ENCODE results near the gene JUP.
"Not testable (repeated sequence)": the region's sequence is repeated elsewhere in the genome, so short reads cannot be mapped to it uniquely, and the experiment has no call there.

The JUP gene

GRCh38 chr17:41777574-41778188 lies 8.8 kb downstream of the JUP start:
- peak; percentile 91 for DNase-seq

- no peak for DNase-seq
These were observed 9.3 kb downstream of the JUP start for GRCh38 chr17:41777157-41777573.

DNA sequence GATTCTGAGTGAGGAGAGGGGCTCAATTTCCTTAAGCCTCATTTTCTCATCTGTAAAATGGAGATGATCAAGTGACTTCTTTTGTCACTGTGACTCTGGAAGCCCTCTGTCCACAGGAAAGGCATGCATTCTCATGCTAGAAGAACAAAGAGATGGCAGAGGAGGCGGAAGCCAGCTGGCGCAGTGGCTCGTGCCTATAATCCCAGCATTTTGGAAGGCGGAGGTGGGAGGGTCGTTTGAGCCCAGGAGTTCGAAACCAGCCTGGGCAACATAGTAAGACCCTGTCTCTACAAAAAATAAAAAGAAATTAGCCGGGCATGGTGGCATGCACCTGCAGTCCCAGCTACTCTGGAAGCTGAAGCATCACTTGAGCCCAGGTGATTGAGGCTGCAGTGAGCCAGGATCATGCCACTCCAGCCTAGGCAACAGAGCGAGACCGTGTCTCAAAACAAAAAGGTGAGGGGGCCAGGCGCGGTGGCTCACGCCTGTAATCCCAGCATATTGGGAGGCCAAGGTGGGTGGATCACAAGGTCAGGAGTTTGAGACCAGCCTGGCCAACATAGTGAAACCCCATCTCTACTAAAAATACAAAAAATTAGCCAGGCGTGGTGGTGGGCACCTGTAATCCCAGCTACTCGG lies 10.1 kb downstream of the JUP start:
- DNase-seq, result not testable (repeated sequence)

DNA sequence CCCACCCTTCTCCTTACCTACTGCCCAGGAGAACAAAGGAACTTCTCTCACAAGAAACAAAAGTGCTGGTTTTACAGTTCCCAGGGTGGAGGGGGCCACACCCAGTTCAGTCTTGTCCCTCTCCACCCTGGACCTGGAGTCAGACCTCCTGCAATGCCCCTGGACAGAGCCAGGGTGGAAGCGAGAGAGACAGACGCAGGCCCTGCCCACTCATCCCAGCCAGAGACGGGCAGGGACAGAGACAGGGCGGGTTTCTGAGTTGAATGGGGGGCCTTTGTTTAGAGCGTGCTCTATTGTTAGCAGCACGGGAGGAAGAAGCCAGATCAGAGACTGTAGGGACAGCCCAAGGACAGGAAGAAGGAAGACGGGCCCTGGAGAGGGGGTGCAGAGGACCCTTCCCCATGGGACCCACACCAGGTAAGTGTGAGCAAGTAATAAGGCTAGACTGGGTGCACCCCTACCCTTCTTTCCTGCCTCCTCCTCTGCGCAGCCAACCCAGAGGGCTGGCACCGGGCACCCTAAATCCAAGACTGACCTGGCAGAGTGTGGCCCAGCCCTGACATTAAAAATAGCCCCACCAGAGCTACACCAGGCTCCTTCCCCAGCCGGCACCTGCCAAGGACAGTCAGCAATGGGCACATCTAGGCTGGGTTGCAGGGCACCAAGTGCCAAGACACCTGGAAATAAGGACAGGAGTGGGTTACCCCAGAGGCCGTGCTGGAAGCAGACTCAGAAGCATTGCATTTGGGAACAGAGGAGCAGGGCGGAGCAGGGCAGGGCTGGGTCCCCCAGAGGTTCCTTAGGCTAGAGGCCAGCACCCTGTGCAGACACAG lies 10.9 kb downstream of the JUP start:
- no peak for DNase-seq

GRCh38 chr17:41773731-41774193 lies 12.7 kb downstream of the JUP start:
- DNase-seq, result no peak

DNA sequence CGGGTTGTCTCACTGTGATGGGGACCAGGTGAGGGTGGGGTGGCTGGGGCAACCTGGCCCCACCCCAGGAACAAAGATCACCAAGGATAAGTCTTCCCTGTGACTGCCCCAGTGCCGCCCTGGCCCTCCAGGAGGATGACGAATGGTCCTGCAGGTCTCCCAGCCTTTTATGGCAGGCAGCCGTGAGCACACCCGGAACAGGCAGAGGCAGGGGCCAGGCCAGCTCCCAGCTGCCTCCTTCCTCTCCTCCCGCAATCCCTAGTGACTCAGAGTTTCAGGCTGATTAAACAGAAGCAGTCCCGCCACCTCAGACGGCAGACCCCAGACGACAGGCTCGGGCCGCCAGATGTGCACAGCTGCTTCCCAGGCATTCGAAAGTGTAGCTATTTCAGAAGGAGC lies 13.3 kb downstream of the JUP start:
- DNase-seq, result peak; percentile 47

DNA sequence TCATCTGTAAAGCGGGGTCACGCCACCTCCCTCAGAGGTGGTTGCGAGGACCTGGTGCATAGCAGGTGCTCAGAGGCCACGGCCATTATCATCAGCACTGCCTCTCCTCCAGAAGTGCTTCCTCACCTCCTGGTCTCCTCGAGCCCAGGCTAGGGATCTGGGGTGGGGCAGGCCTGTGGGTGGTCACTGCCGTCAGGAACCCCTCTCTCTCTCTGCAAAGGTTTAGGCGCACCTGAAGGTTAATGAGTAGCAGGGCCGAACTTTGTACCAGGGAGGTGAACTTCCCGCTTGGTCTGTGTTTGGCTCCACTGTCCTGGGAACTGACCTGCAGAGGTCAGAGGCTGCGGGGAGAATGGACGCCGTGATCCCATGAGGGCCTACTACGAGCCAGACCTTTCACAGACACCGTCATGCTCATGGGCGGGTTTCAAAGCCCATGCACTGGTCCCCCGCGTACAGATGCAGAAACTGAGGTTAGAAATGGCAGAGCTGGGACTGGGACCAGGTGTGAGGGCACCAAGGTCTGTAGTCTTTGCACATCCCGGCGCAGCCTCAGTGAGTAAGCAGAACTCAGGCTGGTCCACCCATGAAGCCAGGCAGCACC lies 13.8 kb downstream of the JUP start:
- DNase-seq, result no peak

DNA sequence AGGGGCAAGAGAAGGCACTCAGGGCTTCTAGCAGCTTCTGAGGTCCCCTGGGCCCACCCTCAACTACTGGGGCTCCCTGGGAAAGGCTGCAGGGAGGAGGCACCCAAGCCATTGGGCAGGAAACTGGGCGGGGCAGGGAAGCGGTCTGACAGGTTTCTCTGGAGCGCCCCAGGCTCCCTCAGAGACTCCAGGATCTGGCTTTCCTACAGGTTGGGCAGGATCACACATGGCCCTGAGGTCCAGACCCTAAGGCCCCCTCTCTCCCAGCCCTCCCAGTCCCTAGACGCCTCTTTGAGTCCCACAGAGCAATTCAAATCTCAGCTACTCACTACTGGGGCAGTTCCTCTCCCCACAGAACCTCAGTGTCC lies 14.3 kb downstream of the JUP start:
- DNase-seq, result no peak

- DNase-seq, result no peak
These were observed 14.9 kb downstream of the JUP start for GRCh38 chr17:41771389-41772206.

- no peak for DNase-seq
These were observed 16.5 kb downstream of the JUP start for GRCh38 chr17:41769985-41770384.

- no peak for DNase-seq
These were observed 17.1 kb downstream of the JUP start for GRCh38 chr17:41769346-41769862.

GRCh38 chr17:41768682-41769288 lies 17.7 kb downstream of the JUP start:
- DNase-seq, result no peak

GRCh38 chr17:41767324-41768042 lies 19.0 kb downstream of the JUP start:
- no peak for DNase-seq

GRCh38 chr17:41766135-41766534 lies 20.4 kb downstream of the JUP start:
- no peak for DNase-seq

DNA sequence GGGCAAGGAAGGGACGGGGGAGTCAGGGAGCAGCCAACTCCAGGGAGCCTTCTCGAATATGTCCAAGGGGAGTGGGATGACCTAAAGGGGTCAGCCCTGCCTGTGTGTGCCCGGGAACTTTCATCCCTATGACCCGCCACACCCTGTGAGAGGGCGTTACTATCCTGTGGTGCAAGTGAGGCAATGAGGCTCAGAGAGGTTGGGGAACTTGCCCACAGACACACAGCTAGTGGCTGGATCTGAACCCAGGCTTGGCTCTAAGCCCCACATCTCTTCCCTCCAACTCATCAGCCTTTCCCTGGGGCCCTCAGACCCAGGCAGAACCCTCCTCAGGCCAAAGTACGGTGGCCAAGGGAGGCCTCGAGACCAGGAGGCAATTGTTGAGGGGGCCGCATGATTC lies 23.2 kb downstream of the JUP start:
- no peak for DNase-seq

DNA sequence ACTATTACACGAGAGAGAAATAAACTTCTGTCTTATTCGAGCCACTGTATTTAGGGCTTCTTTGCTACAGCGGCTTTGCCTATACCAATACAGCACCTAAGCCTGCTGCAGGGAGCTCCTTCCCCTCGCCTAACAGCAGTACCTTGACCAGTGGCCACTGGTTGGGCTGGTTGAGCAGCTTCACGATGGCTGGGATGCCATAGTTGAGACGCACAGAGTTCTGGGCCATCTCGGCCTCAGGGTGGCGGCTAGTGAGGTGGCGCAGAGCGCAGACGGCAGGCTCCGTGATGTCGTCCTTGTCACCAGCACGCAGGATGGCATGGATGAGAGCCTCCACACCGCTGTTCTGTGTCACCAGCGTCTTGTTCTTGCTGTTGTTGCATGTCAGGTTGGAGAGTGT lies 23.7 kb downstream of the JUP start:
- no peak for DNase-seq

DNA sequence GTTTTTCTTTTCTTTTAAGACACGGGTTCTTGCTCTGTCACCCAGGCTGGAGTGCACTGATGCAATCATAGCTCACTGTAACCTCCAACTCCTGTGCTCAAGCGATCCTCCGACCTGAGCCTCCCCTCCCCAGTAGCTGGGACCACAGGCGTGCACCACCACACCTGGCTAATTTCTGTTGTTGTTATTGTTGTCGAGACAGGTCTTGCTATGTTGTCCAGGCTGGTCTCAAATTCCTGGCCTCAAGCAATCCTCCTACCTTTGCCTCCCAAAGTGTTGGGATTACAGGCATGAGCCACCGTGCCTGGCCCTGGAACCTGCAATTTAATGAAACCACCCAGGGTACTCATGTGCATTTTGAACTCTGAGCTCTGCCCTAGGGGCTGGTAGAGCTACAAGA lies 24.1 kb downstream of the JUP start:
- no peak for DNase-seq

- no peak for DNase-seq
These were observed 25.6 kb downstream of the JUP start for GRCh38 chr17:41760878-41761277.

- no peak for DNase-seq
These were observed 27.9 kb downstream of the JUP start for GRCh38 chr17:41758601-41759000.

DNA sequence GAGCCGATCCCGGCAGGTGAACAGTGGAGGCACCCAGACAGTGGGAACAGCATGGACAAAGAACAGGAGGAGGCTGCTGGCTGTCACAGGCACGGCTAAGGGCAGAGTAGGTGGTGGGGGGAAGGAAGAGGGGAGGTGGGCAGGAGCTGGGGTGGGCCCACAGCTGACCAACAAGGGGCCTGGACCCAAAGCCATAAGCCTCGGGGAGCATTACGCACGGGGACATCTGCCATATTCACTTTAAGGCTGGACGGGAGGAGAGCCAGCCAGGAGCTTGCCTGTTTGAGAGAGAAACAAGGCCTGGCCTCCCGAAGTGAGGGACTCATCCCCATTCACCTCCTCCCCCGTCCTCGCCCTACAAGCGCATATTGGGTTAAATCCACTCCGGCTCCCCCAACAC lies 32.4 kb downstream of the JUP start:
- no peak for DNase-seq

DNA sequence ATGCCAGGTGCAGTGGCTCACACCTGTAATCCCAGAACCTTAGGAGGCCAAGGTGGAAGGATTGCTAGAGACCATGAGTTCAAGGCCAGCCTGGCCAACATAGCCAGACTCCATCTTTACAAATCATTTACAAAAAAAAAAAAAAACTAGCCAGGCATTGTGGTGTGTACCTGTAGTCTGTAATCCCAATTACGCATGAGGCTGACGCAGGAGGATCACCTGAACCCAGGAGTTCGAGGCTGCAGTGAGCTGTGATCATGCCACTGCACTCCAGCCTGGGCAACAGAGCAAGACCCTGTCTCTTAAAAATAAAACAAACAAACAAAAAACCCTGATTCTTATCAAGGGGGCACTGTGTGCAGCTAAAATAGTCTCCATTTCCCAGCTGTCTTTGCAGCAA lies 35.2 kb downstream of the JUP start:
- DNase-seq, result no peak

Measured in NCI-H226 (cell line).